K562 (cell line): Measurements from ENCODE around the gene GNS. TPM values are rescaled to one million over a fixed set of nuclear protein-coding genes. Genes with fewer than 3 reads are reported as not detected.

Experiments
- ATAC-seq: fragments of 200-7000 bp; cut with Tn5 transposase; 3 replicates; pipeline ENCODE4 v1.9.1; 2020; ENCODE audit warnings: moderate library complexity
- BruUV-seq: library from RNA; stranded (reverse); fragments of 400-500 nt; replicated peaks from 2 replicates; lab custom pipeline; 2021; lab: Mats Ljungman, UMichigan
- CTCF ChIA-PET: fragments of 300-600 bp; formaldehyde crosslinking; extraction: SDS; loops from one replicate; lab custom pipeline; 2021; ENCODE audit warnings: low intra/inter-chr PET ratio; lab: Yijun Ruan, JAX
- POLR2A ChIA-PET: fragments of 300-600, 350-650 bp; sonication (Branson Sonifier 250); formaldehyde crosslinking; extraction: SDS; loops from one replicate; lab custom pipeline; 2021; ENCODE audit warnings: antibody characterized with exemption, inconsistent platforms; lab: Yijun Ruan, JAX
- DNase-seq, 4 experiments: peaks; one replicate each; pipeline versions ENCODE4 v3.0.0 to v3.0.0-alpha.2; 2011 to 2018; ENCODE audit warnings: low spot score in 3 of 4, mixed read lengths in 3 of 4; ENCODE audit errors: extremely low read depth in 1 of 4
- FAIRE-seq: peaks from 2 replicates; lab custom pipeline; 2011; peaks lifted over from hg19 to GRCh38; lab: Jason Lieb, UNC
- H2AFZ ChIP-seq: 2 replicates; pipeline ENCODE4 v1.6.0; 2011; ENCODE audit warnings: low read depth, low read length, control low read depth, inconsistent platforms
- H3K27ac ChIP-seq: fragments of 200-600 bp; 3 replicates; pipeline ENCODE4 v1.8.0; 2011; ENCODE audit warnings: low read depth, mild to moderate bottlenecking, control low read depth, inconsistent platforms, low read length, moderate library complexity, mixed read lengths; ENCODE audit errors: extremely low read depth
- H3K27me3 ChIP-seq, 2 experiments: fragments of 300-600 bp in 1 of 2; 2 replicates in 1 of 2; 3 replicates in 1 of 2; pipeline versions ENCODE4 v1.6.0 to v1.8.0; 2011; ENCODE audit warnings: inconsistent platforms in 2 of 2, low read length in 2 of 2, mild to moderate bottlenecking in 1 of 2, mixed read lengths in 1 of 2, moderate library complexity in 1 of 2; ENCODE audit not compliant: control insufficient read depth in 2 of 2, insufficient read depth in 2 of 2
- H3K36me3 ChIP-seq: fragments of 300-600 bp; 3 replicates; pipeline ENCODE4 v1.8.0; 2011; ENCODE audit warnings: mild to moderate bottlenecking, low read length, inconsistent platforms; ENCODE audit not compliant: control insufficient read depth, insufficient read depth
- H3K4me1 ChIP-seq, 2 experiments: fragments of 200-600 bp in 1 of 2; replicated peaks in 1 of 2; 2 replicates in 1 of 2; 3 replicates in 1 of 2; pipeline versions ENCODE4 v1.5.1 to v1.8.0; 2011; ENCODE audit warnings: inconsistent platforms in 2 of 2, low read length in 2 of 2, mild to moderate bottlenecking in 1 of 2, mixed read lengths in 1 of 2, moderate library complexity in 1 of 2; ENCODE audit not compliant: control insufficient read depth in 2 of 2, insufficient read depth in 2 of 2
- H3K4me2 ChIP-seq: 2 replicates; pipeline ENCODE4 v1.6.1; 2011; ENCODE audit warnings: low read length, control low read depth, inconsistent platforms, mixed read lengths; ENCODE audit not compliant: insufficient read depth
- H3K4me3 ChIP-seq: fragments of 200-600 bp; sonication (generic), shearing (Covaris generic); 2 replicates; pipeline ENCODE4 v1.5.1; 2016; ENCODE audit warnings: control low read depth, inconsistent platforms
- H3K79me2 ChIP-seq: fragments of 200-600 bp; 3 replicates; pipeline ENCODE4 v1.8.0; 2011; ENCODE audit warnings: low read length, inconsistent platforms; ENCODE audit not compliant: control insufficient read depth, insufficient read depth
- H3K9ac ChIP-seq, 2 experiments: 2 replicates each; pipeline versions ENCODE4 v1.6.0 to v1.6.1; 2011; ENCODE audit warnings: low read depth in 2 of 2, low read length in 2 of 2, control low read depth in 1 of 2, inconsistent platforms in 1 of 2, mild to moderate bottlenecking in 1 of 2, mixed read lengths in 1 of 2; ENCODE audit not compliant: insufficient read depth in 1 of 2
- H3K9me1 ChIP-seq: one replicate; pipeline ENCODE4 v1.6.0; 2011; ENCODE audit warnings: inconsistent platforms, mild to moderate bottlenecking, low read length, moderate library complexity; ENCODE audit not compliant: control insufficient read depth, insufficient read depth
- H3K9me3 ChIP-seq: replicated peaks from 2 replicates; pipeline ENCODE4 v1.5.1; 2011; ENCODE audit warnings: low read depth, low read length, inconsistent platforms; ENCODE audit not compliant: control insufficient read depth, insufficient read depth
- H4K20me1 ChIP-seq: replicated peaks from 2 replicates; pipeline ENCODE4 v1.6.1; 2011; ENCODE audit warnings: low read length, inconsistent platforms, mixed read lengths; ENCODE audit not compliant: control insufficient read depth, insufficient read depth
- C11orf30 ChIP-seq: fragments of 450-650 bp; IDR thresholded peaks from 2 replicates; pipeline ENCODE4 v1.6.1; 2016; ENCODE audit warnings: low read depth, mild to moderate bottlenecking
- CHD2 ChIP-seq: IDR thresholded peaks from 2 replicates; pipeline ENCODE4 v1.6.1; 2011; ENCODE audit warnings: low read depth, low read length
- HNRNPL ChIP-seq: fragments of 200-400 bp; formaldehyde crosslinking; IDR thresholded peaks from 2 replicates; pipeline ENCODE4 v1.6.1; 2017; ENCODE audit warnings: low read depth, mild to moderate bottlenecking, low read length
- MAFF ChIP-seq: IDR thresholded peaks from 2 replicates; pipeline ENCODE4 v1.6.1; 2012; ENCODE audit warnings: low read length, improper control_type of control experiment
- MAFG ChIP-seq: fragments of 450-650 bp; conservative IDR thresholded peaks from 2 replicates; pipeline ENCODE4 v1.6.1; 2016; ENCODE audit warnings: missing genetic modification characterization, missing compliant biosample characterization
- MAFK ChIP-seq: IDR thresholded peaks from 2 replicates; pipeline ENCODE4 v1.6.1; 2011; ENCODE audit warnings: low read length, improper control_type of control experiment
- SLC30A9 ChIP-seq: fragments of 250-450 bp; sonication (Bioruptor Pico); IDR thresholded peaks from 2 replicates; pipeline ENCODE4 v1.8.0; 2022; ENCODE audit warnings: mild to moderate bottlenecking, moderate library complexity
- TCF15 ChIP-seq: fragments of 250-450 bp; sonication (Bioruptor Pico); IDR thresholded peaks from 2 replicates; pipeline ENCODE4 v1.8.0; 2022; ENCODE audit warnings: moderate library complexity, mild to moderate bottlenecking, inconsistent platforms
- ZNF316 ChIP-seq: fragments of 450-650 bp; IDR thresholded peaks from 2 replicates; pipeline ENCODE4 v1.6.1; 2016
- ZNF449 ChIP-seq: fragments of 250-450 bp; sonication (Bioruptor Pico); IDR thresholded peaks from 2 replicates; pipeline ENCODE4 v1.8.0; 2022; ENCODE audit warnings: moderate library complexity, mild to moderate bottlenecking, inconsistent platforms
- WGBS: fragments of 100-300 bp; shearing (Covaris generic); methylation state at CpG from one replicate; pipeline ENCODE4 v1.1.6; 2016; ENCODE audit warnings: low coverage, mixed read lengths; ENCODE audit not compliant: insufficient coverage; ENCODE audit errors: missing lambda C conversion rate; 5-methylcytosine and 5-hydroxymethylcytosine counted together
- in situ Hi-C: fragments of 300-500 bp; cut with MboI; formaldehyde crosslinking; loops from 4 replicates; pipeline ENCODE4 v1.15.0; 2018; ENCODE audit warnings: inconsistent platforms, mixed read lengths
- intact Hi-C: fragments of 100-400 bp; cut with micrococcal nuclease; formaldehyde crosslinking; loops from 2 replicates; pipeline ENCODE4 v1.14.2; 2022
- polyA plus RNA-seq, 8 experiments: library from polyadenylated mRNA; depleted of rRNA in 4 of 8; stranded (reverse) in 5 of 8; unstranded in 3 of 8; fragments of >200 nt; fragmentation: Nextera tagmentation in 2 of 8; fragmentation: Illumina TruSeq in 1 of 8; extraction: Ambion mirVana in 2 of 8; extraction: Trizol in 1 of 8; gene quantifications; 2 replicates each; pipeline versions ENCODE4 v1.2.1 to v1.2.3, GENCODE V29; 2011 to 2014; ENCODE audit warnings: inconsistent platforms in 1 of 8, missing spikeins in 1 of 8
- total RNA-seq, 7 experiments: library from RNA; depleted of rRNA in 6 of 7; stranded (reverse); fragments of >200 nt in 6 of 7; fragmentation: Illumina TruSeq in 2 of 7; extraction: Trizol in 2 of 7; gene quantifications; 2 replicates each; pipeline versions ENCODE4 v1.2.1 to v1.2.3, GENCODE V29; 2011 to 2021; ENCODE audit warnings: low replicate concordance in 1 of 7

GNS gene
- total and polyA plus RNA-seq, 9 of the 15 experiments (the other 6 are each of a cell fraction or from before 2014, with no cell fraction given), result 4.6 to 30.3 (median 18.9) TPM

- TF ChIP-seq ZNF449 (CRISPR knock-in tag) (peak; percentile 65; the same call in 1 of the 2 replicates), TCF15 (CRISPR knock-in tag) (no peak), HNRNPL (no peak), CHD2 (no peak)
Observed at GRCh38 chr12:64720884-64721283, 38.3 kb downstream of the GNS start (continued).

GRCh38 chr12:64718649-64719048, 40.6 kb downstream of the GNS start:
- DNase-seq (no peak), ATAC-seq (no peak), FAIRE-seq (no peak)
- ChIA-PET POLR2A (interaction anchor here (2.0 kb wide), 1 partner anchor 11 kb away, joined by 4 read pairs; no protein-coding TSS in a partner anchor), CTCF (no interaction called here)
- Histone ChIP-seq H3K4me3 (no peak overlapping the region), H3K27me3 (no peaks in the 10 kb centered on the region), H3K4me1 (peaks cover 3 to 15% of the 10 kb centered on the region in 2 experiments; a peak in 4 of 5 replicates), H3K9me1 (peaks cover 3% of the 10 kb centered on the region), H4K20me1 (no peaks in the 10 kb centered on the region), H3K79me2 (no peaks in the 10 kb centered on the region), H3K4me2 (no peak overlapping the region), H3K9ac (no peak overlapping the region), H2AFZ (no peak overlapping the region), H3K36me3 (peaks cover 53% of the 10 kb centered on the region), H3K27ac (no peak overlapping the region), H3K9me3 (no peaks in the 10 kb centered on the region)
- TF ChIP-seq MAFK, result peak; percentile 91
- no peak for TF ChIP-seq SLC30A9
- peak; percentile 78 for TF ChIP-seq MAFG (tag)
- TF ChIP-seq ZNF316, result peak; percentile 93
- peak; percentile 90 for TF ChIP-seq MAFF
- TF ChIP-seq C11orf30, result peak; percentile 87
- in situ Hi-C loops (no loop called here), intact Hi-C loops (no loop called here)
- BruUV-seq, result no TSS peak
- 89% methylated on average over 1 of the region's 1 CpG for WGBS
